PC-9 (cell line): ENCODE results near the gene CPXM2. TPM values are rescaled to one million over a fixed set of nuclear protein-coding genes. Genes with fewer than 3 reads are reported as not detected.

Source experiments
- BruUV-seq: library from RNA; stranded (reverse); fragments of 400-500 nt; replicated peaks from 2 replicates; lab custom pipeline; 2021; lab: Mats Ljungman, UMichigan
- CTCF ChIA-PET: fragments of 300-600 bp; sonication (Branson Sonifier 250); formaldehyde crosslinking; loops from one replicate; lab custom pipeline; 2022; ENCODE audit warnings: antibody characterized with exemption; lab: Charles Lee
- POLR2A ChIA-PET: fragments of 300-600 bp; sonication (Branson Sonifier 250); formaldehyde crosslinking; loops from one replicate; lab custom pipeline; 2022; ENCODE audit warnings: antibody characterized with exemption; ENCODE audit not compliant: unreplicated experiment; lab: Charles Lee
- DNase-seq, 2 experiments: peaks; one replicate each; pipeline versions ENCODE4 v3.0.0 to v3.0.0-alpha.2; 2015 to 2022; ENCODE audit warnings: mixed read lengths in 1 of 2
- H2AFZ ChIP-seq: fragments of 200-600 bp; sonication (generic); 2 replicates; pipeline ENCODE4 v1.8.1; 2017; ENCODE audit warnings: antibody characterized with exemption
- H3F3A ChIP-seq: fragments of 200-600 bp; sonication (generic); 2 replicates; pipeline ENCODE4 v1.8.1; 2017; ENCODE audit warnings: antibody characterized with exemption, mild to moderate bottlenecking, low read depth; ENCODE audit not compliant: insufficient read depth
- H3K27ac ChIP-seq: fragments of 200-600 bp; sonication (generic); 2 replicates; pipeline ENCODE4 v1.6.1; 2016; ENCODE audit warnings: mixed run types
- H3K27me3 ChIP-seq: fragments of 200-600 bp; sonication (generic); 2 replicates; pipeline ENCODE4 v1.6.1; 2016; ENCODE audit warnings: low read depth, mixed run types; ENCODE audit not compliant: insufficient read depth
- H3K36me3 ChIP-seq: fragments of 200-600 bp; sonication (generic); 2 replicates; pipeline ENCODE4 v1.6.1; 2016; ENCODE audit warnings: low read depth, mixed run types
- H3K4me1 ChIP-seq: fragments of 200-600 bp; sonication (generic); replicated peaks from 2 replicates; pipeline ENCODE4 v1.6.1; 2016; ENCODE audit warnings: mixed run types; ENCODE audit not compliant: insufficient read depth
- H3K4me2 ChIP-seq: fragments of 200-600 bp; sonication (generic); 2 replicates; pipeline ENCODE4 v1.6.1; 2017; ENCODE audit warnings: mixed run types
- H3K4me3 ChIP-seq: fragments of 200-600 bp; sonication (generic); 2 replicates; pipeline ENCODE4 v1.6.1; 2016; ENCODE audit warnings: mixed run types
- H3K79me2 ChIP-seq: fragments of 200-600 bp; sonication (generic); 2 replicates; pipeline ENCODE4 v1.6.1; 2017; ENCODE audit warnings: low read depth, mixed run types
- H3K9me2 ChIP-seq: fragments of 200-600 bp; sonication (generic); 2 replicates; pipeline ENCODE4 v1.8.1; 2017; ENCODE audit warnings: mild to moderate bottlenecking; ENCODE audit not compliant: insufficient read depth
- H3K9me3 ChIP-seq: fragments of 200-600 bp; sonication (generic); 2 replicates; pipeline ENCODE4 v1.8.1; 2016; ENCODE audit warnings: low read depth; ENCODE audit not compliant: insufficient read depth
- H4K20me1 ChIP-seq: fragments of 200-600 bp; sonication (generic); 2 replicates; pipeline ENCODE4 v1.8.1; 2017; ENCODE audit not compliant: insufficient read depth
- CTCF ChIP-seq: fragments of 200-600 bp; sonication (generic); conservative IDR thresholded peaks from 2 replicates; pipeline ENCODE4 v1.6.1; 2017; ENCODE audit warnings: mixed run types, antibody characterized with exemption, mild to moderate bottlenecking, moderate library complexity
- EZH2 ChIP-seq: fragments of 200-600 bp; sonication (generic); IDR thresholded peaks from 2 replicates; pipeline ENCODE4 v1.8.0; 2017; ENCODE audit warnings: antibody characterized with exemption, low read depth
- intact Hi-C: fragments of 100-400 bp; cut with micrococcal nuclease; formaldehyde crosslinking; loops from one replicate; pipeline ENCODE4 v1.10.0; 2022; ENCODE audit not compliant: unreplicated experiment
- total RNA-seq: library from RNA; stranded (reverse); gene quantifications from 2 replicates; pipeline ENCODE4 v1.2.3, GENCODE V29; 2021

Gene CPXM2
- total RNA-seq, 1 experiment from 2014 or later, result not detected

GRCh38 chr10:123897146-123897545 lies 5.5 kb upstream of the CPXM2 start:
- Histone ChIP-seq H3K4me1 (no peaks in the 10 kb centered on the region), H3K36me3 (no peaks in the 10 kb centered on the region), H3F3A (no peaks in the 10 kb centered on the region), H3K79me2 (no peaks in the 10 kb centered on the region), H4K20me1 (no peaks in the 10 kb centered on the region), H2AFZ (no peak overlapping the region), H3K27me3 (peaks cover 31% of the 10 kb centered on the region; the same call in 1 of the 2 replicates), H3K9me2 (no peaks in the 10 kb centered on the region), H3K4me3 (no peak overlapping the region), H3K4me2 (no peak overlapping the region), H3K9me3 (no peaks in the 10 kb centered on the region), H3K27ac (no peak overlapping the region)
- no peak for TF ChIP-seq EZH2
- no peak for TF ChIP-seq CTCF
- ChIA-PET POLR2A (no interaction called here), CTCF (no interaction called here)
- BruUV-seq, result no TSS peak
- no peak for DNase-seq
- intact Hi-C loops, result no loop called here

DNA sequence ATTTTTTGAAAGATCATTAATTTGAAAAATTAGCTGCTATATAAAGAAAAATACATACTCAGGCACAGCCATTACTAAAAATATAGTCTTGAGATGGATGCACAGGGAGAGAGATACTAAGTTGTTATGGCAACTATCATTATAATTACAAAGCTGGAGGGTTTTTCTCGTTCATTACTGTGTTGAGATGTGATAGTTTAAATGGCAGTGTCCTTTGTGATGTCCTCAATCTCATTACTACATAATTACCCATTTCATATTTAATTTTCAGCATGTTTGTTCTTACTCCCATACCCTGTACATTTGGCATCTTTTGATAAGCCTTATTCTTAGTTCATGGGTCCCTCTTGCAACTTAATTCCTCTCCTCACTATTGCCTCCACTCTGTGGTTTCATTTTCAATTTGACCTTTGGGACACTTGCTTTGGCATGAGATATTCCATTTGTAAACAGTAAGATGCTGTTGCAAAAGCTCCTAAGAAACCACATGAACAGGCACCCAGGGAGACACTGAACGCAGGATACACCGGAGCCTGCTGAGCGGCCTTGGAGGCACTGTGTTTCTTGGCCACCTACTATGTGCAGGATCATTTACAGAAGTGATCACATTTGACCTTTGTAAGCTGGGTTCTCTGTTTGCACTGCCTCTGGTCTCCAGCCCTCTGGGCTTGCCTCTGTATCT lies 4.8 kb upstream of the CPXM2 start:
- POLR2A ChIA-PET, result no interaction called here
- no peaks in the 10 kb centered on the region for H3K9me3 ChIP-seq
- H3K4me2 ChIP-seq, result no peak overlapping the region
- H3K27me3 ChIP-seq, result peaks cover 32% of the 10 kb centered on the region; the same call in 1 of the 2 replicates
- no peaks in the 10 kb centered on the region for H3K9me2 ChIP-seq
- BruUV-seq, result no TSS peak
- H3K36me3 ChIP-seq, result no peaks in the 10 kb centered on the region
- DNase-seq, result no peak
- H3K79me2 ChIP-seq, result no peaks in the 10 kb centered on the region
- no peaks in the 10 kb centered on the region for H4K20me1 ChIP-seq
- no peaks in the 10 kb centered on the region for H3K4me1 ChIP-seq
- H3K4me3 ChIP-seq, result no peak overlapping the region
- H3F3A ChIP-seq, result no peaks in the 10 kb centered on the region
- intact Hi-C loops, result no loop called here
- TF ChIP-seq EZH2 (no peak), CTCF (no peak)
- no peak overlapping the region for H3K27ac ChIP-seq
- CTCF ChIA-PET, result no interaction called here
- H2AFZ ChIP-seq, result no peak overlapping the region

DNA sequence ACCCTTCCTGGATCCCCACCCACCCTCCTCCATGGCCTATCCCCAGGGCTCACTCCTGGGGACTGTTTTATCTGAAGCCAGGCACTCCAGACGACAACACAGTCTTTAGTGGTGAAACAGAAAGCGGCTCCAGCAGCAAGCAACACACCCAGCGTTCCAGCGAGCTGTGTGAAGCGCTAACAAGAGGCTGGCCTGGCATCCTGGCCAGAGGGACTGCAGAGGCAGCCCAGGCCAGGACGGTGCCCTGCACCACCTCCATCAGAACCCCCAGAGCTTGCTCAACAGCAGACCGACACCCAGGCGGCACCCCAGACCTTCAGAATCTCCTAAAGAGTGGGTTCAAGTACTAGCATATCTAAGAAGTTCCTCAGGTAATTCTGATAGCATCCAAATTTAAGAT lies 2.0 kb upstream of the CPXM2 start:
- H3K27ac ChIP-seq, result no peak overlapping the region
- H3K4me2 ChIP-seq, result no peak overlapping the region
- H2AFZ ChIP-seq, result no peak overlapping the region
- no peaks in the 10 kb centered on the region for H3K36me3 ChIP-seq
- peaks cover 46% of the 10 kb centered on the region for H3K27me3 ChIP-seq
- POLR2A ChIA-PET, result no interaction called here
- H3K9me3 ChIP-seq, result no peaks in the 10 kb centered on the region
- no peaks in the 10 kb centered on the region for H4K20me1 ChIP-seq
- CTCF ChIA-PET, result no interaction called here
- no peaks in the 10 kb centered on the region for H3K79me2 ChIP-seq
- intact Hi-C loops, result no loop called here
- no peaks in the 10 kb centered on the region for H3F3A ChIP-seq
- no peaks in the 10 kb centered on the region for H3K4me1 ChIP-seq
- no peaks in the 10 kb centered on the region for H3K9me2 ChIP-seq
- BruUV-seq, result no TSS peak
- TF ChIP-seq EZH2 (no peak), CTCF (no peak)
- H3K4me3 ChIP-seq, result no peak overlapping the region
- DNase-seq, result no peak
